Heart right ventricle (tissue), 16 donors: ENCODE measurements around the gene SNRK. TPM values are rescaled to one million over a fixed set of nuclear protein-coding genes. Genes with fewer than 3 reads are reported as not detected.
A peak's percentile ranks its signal among the peaks of the same experiment; 100 is the strongest.

Experiments
- ATAC-seq, 8 donors: fragments of 200-7000 bp; cut with Tn5 transposase; one replicate each; pipeline ENCODE4 v1.9.1; 2020; ENCODE audit warnings: mild to moderate bottlenecking in 8 of 8, moderate library complexity in 8 of 8, moderate number of reproducible peaks in 1 of 8
- DNase-seq, 2 donors: peaks; one replicate each; pipeline ENCODE4 v3.0.0-alpha.2; 2020
- H3K27ac ChIP-seq, 10 donors: fragments of 200-600 bp; sonication (generic) in 2 of 10; one replicate each; pipeline versions ENCODE4 v1.5.0 to v1.8.0; 2020 to 2022; ENCODE audit warnings: mild to moderate bottlenecking in 3 of 10
- H3K27me3 ChIP-seq, 7 donors: fragments of 200-600 bp; one replicate each; pipeline ENCODE4 v1.8.0; 2021 to 2022; ENCODE audit warnings: mild to moderate bottlenecking in 2 of 7
- H3K36me3 ChIP-seq, 9 donors: fragments of 200-600 bp; sonication (generic) in 1 of 9; one replicate each; pipeline versions ENCODE4 v1.5.0 to v1.8.0; 2020 to 2022; ENCODE audit warnings: mild to moderate bottlenecking in 2 of 9
- H3K4me1 ChIP-seq, 9 donors: fragments of 200-600 bp; sonication (generic) in 1 of 9; one replicate each; pipeline versions ENCODE4 v1.5.0 to v1.8.0; 2020 to 2022; ENCODE audit warnings: mild to moderate bottlenecking in 4 of 9
- H3K4me3 ChIP-seq, 10 donors: fragments of 200-600 bp; sonication (generic) in 2 of 10; one replicate each; pipeline versions ENCODE4 v1.5.0 to v1.8.0; 2020 to 2022; ENCODE audit warnings: mild to moderate bottlenecking in 7 of 10, moderate library complexity in 2 of 10
- H3K9me3 ChIP-seq, 11 donors: fragments of 200-600 bp in 10 of 11; sonication (generic) in 2 of 11; one replicate each; pipeline versions ENCODE4 v1.5.0 to v1.8.0; 2013 to 2022; ENCODE audit warnings: mild to moderate bottlenecking in 2 of 11, control low read depth in 1 of 11, moderate library complexity in 1 of 11
- CTCF ChIP-seq, 9 donors: fragments of 200-600 bp; sonication (generic) in 2 of 9; IDR thresholded peaks; one replicate each; pipeline versions ENCODE4 v1.5.0 to v1.8.0; 2021 to 2022; ENCODE audit warnings: antibody characterized with exemption in 9 of 9, mild to moderate bottlenecking in 5 of 9, moderate library complexity in 1 of 9
- WGBS, 2 donors: extraction: QIAGEN DNeasy Blood & Tissue Kit; methylation state at CpG; one replicate each; pipeline ENCODE4 v1.1.7; 2013; ENCODE audit warnings: inconsistent platforms in 1 of 2; 5-methylcytosine and 5-hydroxymethylcytosine counted together
- intact Hi-C, 10 donors: fragments of 100-400 bp; cut with DNase I; formaldehyde crosslinking; loops; one replicate each; pipeline versions ENCODE4 v1.11.1 to v1.14.2; 2022
- polyA plus RNA-seq, 2 donors: library from polyadenylated mRNA; stranded (reverse); fragments of 200-250 nt; gene quantifications; one replicate each; pipeline ENCODE4 v1.2.3, GENCODE V29; 2013
- total RNA-seq, 10 donors: library from RNA; stranded (reverse); fragmentation: NEBNext Ultra II Directional in 3 of 10; extraction: Animal tissue kit (Norgen Biotek cat#: 25700) in 3 of 10; gene quantifications; one replicate each; pipeline versions ENCODE4 v1.2.1 to v1.2.4, GENCODE V29; 2021 to 2023
- donor health status: Arrhythmogenic right ventricular cardiomyopathy.
- donor health status: ischemic (EF 13 %, LVEDD 7.1; RV severe dilation, severe dysfunction).
- donor health status: healthy with polysubstance abuse.
- donor health status: DM: no; HTN: yes; CAD: no.
- donor health status: DM: no; HTN: no; CAD: no.
- donor health status: ischemic (EF 25% LVEDD 6.9; RV normal size, moderate dysfunction).
- donor health status: ischemic (EF 25% LVEDD 5.7; RV mildly dilated, moderate dysfunction).
- donor health status: healthy.
- donor health status: DM: yes; HTN: yes; CAD: no.
- donor health status: Ischemic cardiomyopathy.
- donor health status: ischemic (EF 35%, LVEDD 5.7; RV mildly dilated, moderate dysfunction).
- donor health status: nonischemic (EF 11% LVEDD 7.7; RV severe dilation, severe dysfunction).
- donor health status: DM: yes; HTN: yes; CAD: no.
- donor health status: PGD.
- donor health status: ischemic (EF 29% LVEDD 5.4; RV normal size, mild dysfunction).
- donor health status: nonischemic (EF 23%, LVEDD 6.1; RV moderate dilation, normal function).

The SNRK gene
- total and polyA plus RNA-seq, 12 donors = 11.4 to 51.9 (median 27.8) TPM

GRCh38 chr3:43243590-43244587 is 42.5 kb upstream of the SNRK start:
- no peak for ATAC-seq
- peaks cover 0 to 10% (median 0%) of the 10 kb centered on the region in 11 donors for H3K9me3 ChIP-seq
- 71 to 84% methylated on average over 6 of the region's 6 CpGs for WGBS, 2 donors
- TF ChIP-seq CTCF (IDR thresholded peaks at IDR 0.05) = no peak
- H3K36me3 ChIP-seq = no peaks in the 10 kb centered on the region
- intact Hi-C loops = no loop called here
- DNase-seq = no peak
- no peaks in the 10 kb centered on the region for H3K27me3 ChIP-seq
- no peak overlapping the region for H3K4me3 ChIP-seq
- peak overlapping the region in 3 of 10 donors; percentile 80 to 87 (median 84) for H3K27ac ChIP-seq
- peaks cover 4 to 59% (median 37%) of the 10 kb centered on the region in 9 donors for H3K4me1 ChIP-seq

- peaks cover 0 to 10% (median 0%) of the 10 kb centered on the region in 11 donors for H3K9me3 ChIP-seq
- ATAC-seq (no peak), DNase-seq (no peak)
- TF ChIP-seq CTCF (IDR thresholded peaks at IDR 0.05) = no peak
- peaks cover 7 to 62% (median 42%) of the 10 kb centered on the region in 9 donors for H3K4me1 ChIP-seq
- intact Hi-C loops = loop anchor here in 4 of 10 donors (5.0 kb wide), 1 partner anchor 43 kb away; the partner anchor contains the start of gene SNRK (in 4 of the 4)
- no peak overlapping the region for H3K4me3 ChIP-seq
- peak overlapping the region in 6 of 10 donors; percentile 42 to 87 (median 74) for H3K27ac ChIP-seq
- H3K27me3 ChIP-seq = no peaks in the 10 kb centered on the region
- H3K36me3 ChIP-seq = no peaks in the 10 kb centered on the region
Measured at GRCh38 chr3:43244694-43245093, 41.6 kb upstream of the SNRK start.

GRCh38 chr3:43246976-43247375 is 39.4 kb upstream of the SNRK start:
- peak in 1 of 2 donors; percentile 57 for DNase-seq
- TF ChIP-seq CTCF (IDR thresholded peaks at IDR 0.05) = no peak
- H3K4me3 ChIP-seq = no peak overlapping the region
- peaks cover 0 to 10% (median 0%) of the 10 kb centered on the region in 11 donors for H3K9me3 ChIP-seq
- intact Hi-C loops = loop anchor here in 5 of 10 donors (2.0 to 5.0 kb wide), 2 partner anchors 40 kb away; partner anchors contain the start of gene SNRK (in 5 of the 5)
- peak; percentile 56 to 93 (median 86) for ATAC-seq
- no peaks in the 10 kb centered on the region for H3K27me3 ChIP-seq
- H3K36me3 ChIP-seq = no peaks in the 10 kb centered on the region
- 55 to 65% methylated on average over 2 of the region's 2 CpGs for WGBS, 2 donors
- peaks cover 7 to 62% (median 42%) of the 10 kb centered on the region in 9 donors for H3K4me1 ChIP-seq
- H3K27ac ChIP-seq = peak overlapping the region in 9 of 10 donors; percentile 46 to 87 (median 70)

GRCh38 chr3:43247561-43248184 is 38.7 kb upstream of the SNRK start:
- no peaks in the 10 kb centered on the region for H3K36me3 ChIP-seq
- peaks cover 0 to 4% (median 0%) of the 10 kb centered on the region in 11 donors for H3K9me3 ChIP-seq
- 47 to 53% methylated on average over 3 of the region's 3 CpGs for WGBS, 2 donors
- no peak overlapping the region for H3K4me3 ChIP-seq
- H3K27ac ChIP-seq = peak overlapping the region in 9 of 10 donors; percentile 51 to 87 (median 67)
- peaks cover 7 to 62% (median 42%) of the 10 kb centered on the region in 9 donors for H3K4me1 ChIP-seq
- no peak for TF ChIP-seq CTCF (IDR thresholded peaks at IDR 0.05)
- no peak for DNase-seq
- no peaks in the 10 kb centered on the region for H3K27me3 ChIP-seq
- ATAC-seq = peak in 1 of 8 donors; percentile 15
- intact Hi-C loops = loop anchor here in 5 of 10 donors (2.0 to 5.0 kb wide), 2 partner anchors 39 to 40 kb away; partner anchors contain the start of gene SNRK (in 5 of the 5)
